Endothelial cell of hepatic sinusoid (primary cell): ENCODE measurements around the gene NUDT9.
"Not testable (repeated sequence)": the region's sequence is repeated elsewhere in the genome, so short reads cannot be mapped to it uniquely, and the experiment has no call there.

Experiments
- in situ Hi-C: cut with HindIII; loops from 2 replicates; pipeline ENCODE4 v1.10.0; 2017; ENCODE audit warnings: low sequenced_read_pairs

NUDT9 gene

GRCh38 chr4:87422104-87423052 lies at the start of gene NUDT9:
NUDT9 (plus strand) TSS chr4:87422573; CDS start chr4:87422906, 333 bp downstream.
- in situ Hi-C loops, result no loop called here

GRCh38 chr4:87375719-87376291 lies 46.6 kb upstream of the NUDT9 start:
- in situ Hi-C loops, result no loop called here

- in situ Hi-C loops, result no loop called here
These were observed 44.6 kb upstream of the NUDT9 start for GRCh38 chr4:87377816-87378215.

- in situ Hi-C loops, result no loop called here
These were observed 40.3 kb upstream of the NUDT9 start for GRCh38 chr4:87382116-87382515.

GRCh38 chr4:87382931-87383330 lies 39.4 kb upstream of the NUDT9 start:
- in situ Hi-C loops, result no loop called here

GRCh38 chr4:87384466-87385132 lies 37.8 kb upstream of the NUDT9 start:
- in situ Hi-C loops, result not testable (repeated sequence)

- in situ Hi-C loops, result no loop called here
These were observed 35.1 kb upstream of the NUDT9 start for GRCh38 chr4:87387237-87387636.

GRCh38 chr4:87388901-87389300 lies 33.5 kb upstream of the NUDT9 start:
- in situ Hi-C loops, result no loop called here

GRCh38 chr4:87390055-87390454 lies 32.3 kb upstream of the NUDT9 start:
- in situ Hi-C loops, result not testable (repeated sequence)

GRCh38 chr4:87390551-87390890 lies 31.9 kb upstream of the NUDT9 start:
- in situ Hi-C loops, result no loop called here

GRCh38 chr4:87390891-87391575 lies 31.3 kb upstream of the NUDT9 start, which contains the start of gene HSD17B11:
HSD17B11 (minus strand) TSS chr4:87391188; CDS start chr4:87391070, 118 bp downstream.
- in situ Hi-C loops, result no loop called here

GRCh38 chr4:87391576-87392054 lies 30.8 kb upstream of the NUDT9 start:
- in situ Hi-C loops, result no loop called here

- in situ Hi-C loops, result no loop called here
These were observed 30.2 kb upstream of the NUDT9 start for GRCh38 chr4:87392183-87392582.

- in situ Hi-C loops, result not testable (repeated sequence)
These were observed 27.3 kb upstream of the NUDT9 start for GRCh38 chr4:87395073-87395472.

GRCh38 chr4:87395851-87396250 lies 26.5 kb upstream of the NUDT9 start:
- in situ Hi-C loops, result not testable (repeated sequence)

- in situ Hi-C loops, result no loop called here
These were observed 23.2 kb upstream of the NUDT9 start for GRCh38 chr4:87399148-87399547.

- in situ Hi-C loops, result no loop called here
These were observed 22.4 kb upstream of the NUDT9 start for GRCh38 chr4:87399954-87400353.

GRCh38 chr4:87403732-87404131 lies 18.6 kb upstream of the NUDT9 start:
- in situ Hi-C loops, result not testable (repeated sequence)

- in situ Hi-C loops, result no loop called here
These were observed 17.1 kb upstream of the NUDT9 start for GRCh38 chr4:87405211-87405820.

- in situ Hi-C loops, result no loop called here
These were observed 15.9 kb upstream of the NUDT9 start for GRCh38 chr4:87406462-87406861.
